Suppressor macrophage treated with lipopolysaccharide for 1 hour (primary cell): Measurements from ENCODE around the gene AMIGO1.
A peak's percentile ranks its signal among the peaks of the same experiment; 100 is the strongest.

Experiments used
- DNase-seq, 3 donors: peaks; one replicate each; pipeline ENCODE4 v3.0.0-alpha.2; 2020 to 2022

The AMIGO1 gene, protein sequence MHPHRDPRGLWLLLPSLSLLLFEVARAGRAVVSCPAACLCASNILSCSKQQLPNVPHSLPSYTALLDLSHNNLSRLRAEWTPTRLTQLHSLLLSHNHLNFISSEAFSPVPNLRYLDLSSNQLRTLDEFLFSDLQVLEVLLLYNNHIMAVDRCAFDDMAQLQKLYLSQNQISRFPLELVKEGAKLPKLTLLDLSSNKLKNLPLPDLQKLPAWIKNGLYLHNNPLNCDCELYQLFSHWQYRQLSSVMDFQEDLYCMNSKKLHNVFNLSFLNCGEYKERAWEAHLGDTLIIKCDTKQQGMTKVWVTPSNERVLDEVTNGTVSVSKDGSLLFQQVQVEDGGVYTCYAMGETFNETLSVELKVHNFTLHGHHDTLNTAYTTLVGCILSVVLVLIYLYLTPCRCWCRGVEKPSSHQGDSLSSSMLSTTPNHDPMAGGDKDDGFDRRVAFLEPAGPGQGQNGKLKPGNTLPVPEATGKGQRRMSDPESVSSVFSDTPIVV

DNA sequence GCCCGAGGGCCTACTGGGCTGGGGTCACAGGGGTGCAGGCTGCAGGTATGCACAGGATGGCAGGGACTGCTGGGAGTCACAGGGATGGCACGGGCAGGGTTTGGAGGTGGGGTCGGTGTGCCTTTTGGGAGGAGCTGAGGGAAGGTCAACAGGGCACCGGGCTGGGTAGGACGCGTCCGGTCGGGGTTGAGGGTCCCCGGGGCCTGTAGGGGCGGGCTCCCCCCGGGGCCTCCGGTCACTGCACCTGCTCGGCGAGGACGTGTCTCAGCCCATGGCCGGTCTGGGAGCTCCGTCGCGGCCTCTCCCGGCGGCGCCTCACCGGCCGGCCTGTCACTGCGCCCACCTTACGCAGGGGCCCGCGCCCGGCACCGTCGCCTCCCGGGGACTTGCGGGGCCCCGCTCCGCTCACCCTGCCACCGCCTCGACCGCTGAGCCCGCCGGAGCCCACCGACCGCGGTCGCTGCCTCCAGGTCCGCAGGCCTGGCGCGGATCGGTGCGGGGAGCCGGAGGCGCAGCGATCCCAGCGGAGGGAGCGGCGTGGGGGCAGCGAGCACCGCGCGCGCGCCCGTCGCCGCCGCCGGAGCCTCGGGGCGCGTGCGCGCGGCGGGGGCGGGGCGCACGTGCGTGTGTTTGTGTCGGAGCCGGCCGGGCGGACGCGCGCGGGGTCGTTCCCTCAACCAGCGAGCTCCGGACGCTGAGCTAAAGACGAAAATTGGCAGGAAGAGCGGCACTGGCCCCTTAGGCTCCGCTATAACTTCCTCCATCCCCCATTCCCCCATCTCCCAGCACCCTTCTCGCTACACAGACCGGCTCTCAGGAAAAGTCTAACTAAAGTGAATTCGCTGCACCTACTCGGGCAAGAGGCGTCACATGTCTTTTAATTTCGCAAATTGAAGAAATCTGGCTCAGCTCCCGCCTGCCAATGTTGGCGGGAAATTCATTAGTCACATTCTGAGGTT is at the start of gene AMIGO1:
Gene AMIGO1 (minus strand): TSS at position 552 of the 959 bp plus-strand sequence. CDS start 815 bp downstream, outside the sequence.
- DNase-seq: peak; percentile 44 to 79 (median 61)

DNA sequence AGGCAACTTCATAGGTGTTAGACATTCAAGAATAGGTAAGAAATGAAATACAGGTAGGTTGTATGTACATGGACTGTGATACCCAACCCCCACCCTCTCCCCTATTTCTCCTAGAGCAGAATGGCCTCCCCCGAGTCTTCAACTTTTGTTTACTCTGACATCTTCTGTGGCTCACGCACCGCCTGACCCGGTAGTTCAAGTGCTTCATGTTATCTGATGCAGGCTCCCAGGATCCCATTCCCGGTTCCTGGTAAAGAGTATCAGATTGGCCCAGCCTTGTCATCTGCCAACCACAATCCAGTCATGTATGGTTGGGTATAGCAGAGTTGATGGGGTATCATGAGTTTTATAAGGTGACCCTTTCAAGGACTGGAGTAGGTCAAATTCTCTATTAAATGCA is 48.0 kb upstream of the AMIGO1 start:
- no peak for DNase-seq

DNA sequence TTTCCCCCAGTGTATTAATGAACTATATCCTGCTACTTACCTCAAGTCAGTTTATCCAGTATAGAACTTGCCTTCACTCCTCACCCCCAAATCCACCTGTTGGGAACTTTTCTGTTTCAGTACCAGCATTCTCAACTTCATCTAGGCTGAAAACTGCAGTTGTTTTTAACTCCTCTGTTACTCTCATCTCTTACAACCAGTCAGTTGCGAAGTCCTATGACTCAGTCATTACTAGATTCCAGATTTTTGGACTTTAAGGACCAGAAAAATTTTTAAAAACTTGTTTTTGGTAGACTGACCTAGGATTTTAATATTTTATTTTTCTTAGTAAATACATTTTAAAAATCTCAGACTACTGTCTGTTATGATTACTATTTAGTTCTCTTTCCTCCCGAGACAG is 47.0 kb upstream of the AMIGO1 start:
- no peak for DNase-seq

DNA sequence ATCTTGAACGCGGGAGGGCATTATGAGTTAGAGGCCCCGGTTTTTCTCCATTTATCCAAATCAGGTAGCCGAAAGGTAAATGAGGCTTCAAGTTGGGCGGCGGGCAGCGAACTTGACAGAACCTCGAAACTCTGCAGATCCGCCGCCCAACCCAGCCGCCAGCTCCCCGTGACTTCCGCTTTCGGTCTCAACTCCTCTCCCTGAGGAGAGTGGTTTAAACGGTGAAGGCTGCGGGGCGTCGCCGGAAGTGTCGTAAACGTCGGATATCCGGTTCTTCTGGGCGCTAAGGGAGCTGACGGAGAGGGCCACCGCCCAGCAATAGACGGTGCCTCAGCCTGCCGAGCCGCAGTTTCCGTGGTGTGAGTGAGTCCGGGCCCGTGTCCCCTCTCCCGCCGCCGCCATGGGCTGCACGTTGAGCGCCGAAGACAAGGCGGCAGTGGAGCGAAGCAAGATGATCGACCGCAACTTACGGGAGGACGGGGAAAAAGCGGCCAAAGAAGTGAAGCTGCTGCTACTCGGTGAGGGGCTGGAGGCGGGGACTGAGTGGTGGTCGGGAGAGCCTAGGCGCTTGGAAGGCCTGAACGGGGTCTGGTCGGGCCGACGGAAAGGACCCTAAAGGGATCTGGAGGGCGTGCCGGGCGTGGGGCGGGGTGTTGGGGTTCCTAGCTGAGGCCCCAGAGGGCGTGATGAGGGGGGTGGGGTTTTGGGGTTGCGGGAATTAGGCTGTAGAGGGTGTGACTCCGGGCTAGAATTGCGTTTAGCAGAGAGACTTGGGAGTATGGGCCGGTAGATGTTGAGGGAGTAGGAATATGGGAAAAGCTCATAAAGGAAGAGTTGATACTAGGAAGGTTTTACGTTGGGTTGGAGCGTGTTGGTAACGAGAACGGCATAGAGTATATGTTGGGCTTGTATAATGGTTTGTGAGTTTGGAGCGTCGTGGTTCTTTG is 39.1 kb upstream of the AMIGO1 start, which contains the start of gene GNAI3:
Gene GNAI3 (plus strand): TSS at position 295 of the 947 bp plus-strand sequence. CDS start 106 bp downstream, at position 401.
- peak; percentile 97 to 98 (median 98) for DNase-seq

DNA sequence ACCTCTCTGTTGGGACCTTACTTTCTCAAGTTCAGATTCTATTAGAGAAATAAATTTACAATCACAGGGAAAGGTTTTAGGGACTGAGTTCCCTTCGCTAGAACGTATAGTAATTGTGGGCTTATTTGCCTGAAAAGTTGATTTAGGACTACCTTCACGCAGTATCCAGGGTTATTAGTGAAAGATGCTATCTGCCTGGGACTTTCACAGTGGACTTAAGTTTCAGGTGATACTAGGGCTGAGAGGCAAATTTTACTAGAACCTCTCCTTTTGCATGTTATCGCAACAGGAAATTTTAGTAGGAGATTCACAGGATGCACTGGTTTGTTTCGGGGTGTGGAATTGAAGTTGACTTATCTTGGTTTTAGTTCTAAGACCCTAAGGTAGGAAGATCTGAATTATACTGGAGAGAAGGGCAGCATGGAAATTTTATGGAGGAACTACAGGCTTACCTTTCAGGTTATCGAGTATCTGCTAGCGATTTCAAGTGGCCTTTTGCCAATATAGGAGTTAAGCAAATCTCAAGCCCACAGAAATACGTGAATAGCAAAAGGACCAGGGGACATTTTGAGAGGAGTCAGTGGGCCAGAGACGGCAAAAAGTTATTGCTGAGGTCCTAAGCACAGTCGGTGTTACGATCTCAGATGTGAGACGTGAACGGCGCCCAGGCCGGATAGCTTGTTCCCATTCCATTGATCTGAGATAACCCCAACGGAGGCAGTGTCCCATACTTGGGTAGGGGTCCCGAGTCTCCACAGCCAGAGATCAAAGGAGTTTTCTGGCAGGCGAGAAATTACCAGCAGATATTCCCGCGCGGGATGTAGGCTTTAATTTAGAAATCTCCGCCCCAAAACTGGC is 38.2 kb upstream of the AMIGO1 start:
- peak in 2 of 3 donors; percentile 24 to 48 for DNase-seq

DNA sequence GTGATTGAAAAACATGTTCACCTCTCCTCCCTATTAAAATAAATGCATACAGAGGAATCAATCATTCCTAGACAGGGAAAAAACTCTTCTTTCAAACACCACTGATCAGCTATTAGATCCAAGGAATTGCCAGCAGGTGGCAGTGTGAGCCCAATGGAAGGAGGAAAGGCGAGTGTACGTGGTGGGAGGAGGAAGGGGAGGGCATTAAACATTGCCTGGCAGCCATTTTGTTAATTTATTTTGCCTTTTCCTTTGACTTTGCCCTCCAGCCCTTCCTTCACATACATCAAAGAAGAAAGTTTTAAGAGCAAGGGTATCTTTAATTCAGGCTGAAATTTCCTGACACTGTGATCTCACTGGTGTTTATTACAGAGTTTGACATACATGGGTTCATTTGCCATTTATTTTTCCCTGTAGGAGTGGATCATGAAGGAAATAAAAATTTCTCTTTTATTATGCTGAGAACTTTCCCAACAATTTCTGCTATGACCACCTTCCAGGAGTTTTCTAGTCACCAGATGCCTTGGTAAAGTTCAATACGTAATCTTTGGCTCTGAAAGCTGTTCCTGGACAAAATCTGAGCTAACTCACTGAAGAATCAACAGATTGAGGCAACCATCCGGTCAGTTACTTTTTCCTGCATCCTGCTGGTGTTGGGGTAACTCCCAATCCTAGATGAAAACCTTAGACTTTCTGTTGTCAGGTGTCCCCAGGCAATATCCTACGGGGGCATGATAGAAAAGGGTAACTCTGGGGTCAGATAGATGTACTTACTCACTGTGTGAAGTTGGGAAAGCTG is 37.0 kb upstream of the AMIGO1 start:
- peak; percentile 94 to 97 (median 96) for DNase-seq

DNA sequence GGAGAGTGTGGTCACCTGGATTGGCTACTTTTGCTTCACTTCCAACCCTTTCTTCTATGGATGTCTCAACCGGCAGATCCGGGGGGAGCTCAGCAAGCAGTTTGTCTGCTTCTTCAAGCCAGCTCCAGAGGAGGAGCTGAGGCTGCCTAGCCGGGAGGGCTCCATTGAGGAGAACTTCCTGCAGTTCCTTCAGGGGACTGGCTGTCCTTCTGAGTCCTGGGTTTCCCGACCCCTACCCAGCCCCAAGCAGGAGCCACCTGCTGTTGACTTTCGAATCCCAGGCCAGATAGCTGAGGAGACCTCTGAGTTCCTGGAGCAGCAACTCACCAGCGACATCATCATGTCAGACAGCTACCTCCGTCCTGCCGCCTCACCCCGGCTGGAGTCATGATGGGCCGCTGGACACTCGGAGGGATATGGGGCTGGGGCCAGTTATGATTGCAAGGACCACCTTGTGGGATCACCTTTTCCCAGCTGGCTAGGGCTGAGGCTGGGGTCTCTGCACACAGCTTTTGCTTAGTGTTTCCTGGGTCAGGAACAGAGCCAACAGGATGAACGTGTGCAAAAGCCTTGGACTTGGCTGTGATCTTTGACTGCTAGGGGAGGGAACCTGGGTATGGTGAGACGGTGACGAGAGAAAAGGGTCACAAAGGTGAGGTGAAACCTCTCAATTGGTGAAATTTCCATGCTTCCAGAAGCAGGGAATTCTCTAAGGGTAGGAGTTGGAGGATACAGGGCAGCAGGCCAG is 34.6 kb upstream of the AMIGO1 start:
- no peak for DNase-seq

DNA sequence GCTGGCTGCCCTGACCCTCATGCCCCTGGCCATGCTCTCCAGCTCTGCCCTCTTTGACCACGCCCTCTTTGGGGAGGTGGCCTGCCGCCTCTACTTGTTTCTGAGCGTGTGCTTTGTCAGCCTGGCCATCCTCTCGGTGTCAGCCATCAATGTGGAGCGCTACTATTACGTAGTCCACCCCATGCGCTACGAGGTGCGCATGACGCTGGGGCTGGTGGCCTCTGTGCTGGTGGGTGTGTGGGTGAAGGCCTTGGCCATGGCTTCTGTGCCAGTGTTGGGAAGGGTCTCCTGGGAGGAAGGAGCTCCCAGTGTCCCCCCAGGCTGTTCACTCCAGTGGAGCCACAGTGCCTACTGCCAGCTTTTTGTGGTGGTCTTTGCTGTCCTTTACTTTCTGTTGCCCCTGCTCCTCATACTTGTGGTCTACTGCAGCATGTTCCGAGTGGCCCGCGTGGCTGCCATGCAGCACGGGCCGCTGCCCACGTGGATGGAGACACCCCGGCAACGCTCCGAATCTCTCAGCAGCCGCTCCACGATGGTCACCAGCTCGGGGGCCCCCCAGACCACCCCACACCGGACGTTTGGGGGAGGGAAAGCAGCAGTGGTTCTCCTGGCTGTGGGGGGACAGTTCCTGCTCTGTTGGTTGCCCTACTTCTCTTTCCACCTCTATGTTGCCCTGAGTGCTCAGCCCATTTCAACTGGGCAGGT is 33.9 kb upstream of the AMIGO1 start:
- no peak for DNase-seq

DNA sequence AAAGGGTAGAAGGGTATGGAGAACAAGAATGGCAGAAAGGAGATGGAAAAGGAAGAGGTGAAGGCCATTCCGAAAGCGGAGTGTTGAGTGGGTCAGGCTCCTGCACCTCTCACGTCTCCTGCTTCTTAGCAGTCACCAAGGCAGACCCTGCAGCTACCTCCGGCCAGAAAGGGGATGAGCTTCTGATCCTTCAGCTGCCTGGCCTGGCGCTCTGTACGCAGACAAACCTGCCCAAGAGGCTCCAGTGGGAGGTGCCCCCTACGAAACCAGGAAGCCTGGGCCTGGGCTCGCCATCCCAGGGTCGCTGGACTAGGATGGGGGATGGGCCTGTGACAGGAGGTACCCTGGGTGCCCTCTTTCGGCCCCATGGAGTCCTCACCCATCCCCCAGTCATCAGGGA is 33.1 kb upstream of the AMIGO1 start:
- no peak for DNase-seq

DNA sequence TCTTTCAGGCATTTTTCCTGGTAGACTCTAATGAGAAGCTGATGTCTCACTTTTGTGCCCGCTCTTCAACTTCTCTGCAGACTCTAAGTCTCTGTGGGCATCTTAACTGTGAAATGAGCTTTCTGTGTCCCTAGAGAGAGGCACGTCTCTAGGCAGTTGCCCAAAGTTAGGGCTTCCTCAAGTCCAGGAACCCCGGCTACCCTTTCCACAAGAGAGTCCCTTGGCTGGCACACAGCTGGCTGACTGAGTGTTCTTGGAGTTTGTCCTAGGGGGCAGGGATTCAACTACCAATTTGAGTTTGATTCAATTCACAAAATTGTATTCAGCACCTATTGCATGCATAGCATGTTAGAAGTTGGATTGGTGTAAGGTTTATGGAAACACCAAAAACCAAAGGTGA is 31.6 kb upstream of the AMIGO1 start:
- no peak for DNase-seq

DNA sequence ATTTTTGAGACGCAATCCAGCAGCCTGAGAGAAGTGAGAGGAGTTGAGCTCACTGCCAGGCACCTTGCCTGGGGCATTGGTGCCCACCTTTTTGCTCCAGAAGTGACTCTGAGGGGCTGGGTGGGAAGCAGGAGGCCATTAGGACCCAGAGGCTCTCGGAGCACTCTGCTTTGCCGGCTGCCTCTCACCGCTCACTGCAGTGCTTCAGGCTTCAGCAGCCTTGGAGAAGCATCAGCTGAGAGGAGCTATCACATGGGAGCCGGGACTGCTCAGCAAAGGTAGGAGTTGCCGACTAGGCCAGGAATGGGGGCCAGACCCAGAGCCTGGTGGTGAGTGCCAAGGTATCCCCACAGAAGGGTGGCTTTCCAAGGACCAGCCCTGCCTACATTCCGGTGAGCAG is 30.1 kb upstream of the AMIGO1 start, which contains the start of gene GPR61:
Gene GPR61 (plus strand): TSS at position 197 of the 400 bp plus-strand sequence. CDS start 3,151 bp downstream, outside the sequence.
- DNase-seq: no peak

DNA sequence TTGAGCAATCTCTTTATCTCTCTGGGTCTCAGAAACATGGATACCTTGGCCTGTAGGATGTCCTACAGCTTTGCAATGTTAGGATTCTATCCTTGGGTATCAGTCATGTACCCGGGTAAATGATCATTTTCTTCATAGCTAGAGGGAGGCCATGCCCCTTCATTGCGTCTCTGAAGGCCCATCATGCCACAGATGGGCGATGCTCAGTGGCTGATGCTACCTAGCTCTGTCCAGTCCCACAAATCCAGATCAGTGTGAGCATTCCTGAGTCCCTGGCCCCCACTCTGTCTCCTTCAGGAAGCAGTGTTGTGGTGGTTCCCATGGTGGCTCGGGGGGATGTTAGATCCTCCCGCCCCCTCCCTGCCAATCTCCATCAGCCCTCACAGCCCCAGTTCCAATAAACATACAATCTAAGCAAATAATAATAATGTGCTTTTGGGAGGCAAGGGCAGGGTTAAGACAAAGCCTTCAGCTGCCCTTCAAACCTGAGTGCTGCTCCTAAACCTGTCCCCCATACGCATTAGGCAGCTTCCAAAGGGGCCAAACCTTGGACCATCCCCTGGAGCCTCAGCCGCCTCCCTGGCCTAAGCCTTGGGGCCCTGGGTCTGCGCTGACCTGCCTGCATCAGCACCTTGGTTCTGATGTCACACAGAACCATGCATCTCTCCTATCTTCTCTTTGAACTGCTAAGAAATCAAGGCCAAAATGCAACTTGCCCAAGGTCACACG is 29.5 kb upstream of the AMIGO1 start:
- no peak for DNase-seq

DNA sequence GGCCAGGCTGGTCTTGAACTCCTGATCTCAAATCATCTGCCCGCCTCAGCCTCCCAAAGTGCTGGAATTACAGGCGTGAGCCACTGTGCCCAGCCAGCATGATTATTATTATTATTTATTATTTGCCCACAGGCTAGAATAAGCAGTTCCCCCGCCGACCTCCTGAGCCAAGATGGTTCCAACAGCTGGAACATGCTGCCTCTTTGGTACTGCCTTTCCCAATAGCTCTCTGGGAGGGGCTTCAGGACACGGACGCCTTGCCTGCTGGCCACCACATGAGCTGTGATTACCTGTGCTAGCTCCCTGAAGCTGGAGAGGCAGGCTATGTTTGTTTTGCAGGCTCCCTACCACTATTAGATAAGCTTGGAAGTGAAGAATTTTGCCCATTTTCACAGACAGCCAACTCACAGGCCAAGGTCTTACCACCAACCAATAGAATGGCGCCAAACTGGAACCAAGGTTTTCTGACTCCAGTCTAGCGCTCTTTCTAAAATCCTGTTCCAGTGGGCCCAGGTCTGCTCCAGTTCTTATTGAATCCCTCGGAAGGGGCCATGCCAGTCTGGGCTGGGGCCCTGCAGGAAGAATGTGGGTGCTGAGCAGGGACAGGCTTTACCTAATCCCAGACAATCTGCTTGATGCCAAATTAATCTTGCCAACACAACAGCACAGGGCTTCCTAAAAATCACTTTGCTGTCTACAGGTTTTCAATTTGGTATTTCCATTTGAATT is 28.1 kb upstream of the AMIGO1 start:
- no peak for DNase-seq

DNA sequence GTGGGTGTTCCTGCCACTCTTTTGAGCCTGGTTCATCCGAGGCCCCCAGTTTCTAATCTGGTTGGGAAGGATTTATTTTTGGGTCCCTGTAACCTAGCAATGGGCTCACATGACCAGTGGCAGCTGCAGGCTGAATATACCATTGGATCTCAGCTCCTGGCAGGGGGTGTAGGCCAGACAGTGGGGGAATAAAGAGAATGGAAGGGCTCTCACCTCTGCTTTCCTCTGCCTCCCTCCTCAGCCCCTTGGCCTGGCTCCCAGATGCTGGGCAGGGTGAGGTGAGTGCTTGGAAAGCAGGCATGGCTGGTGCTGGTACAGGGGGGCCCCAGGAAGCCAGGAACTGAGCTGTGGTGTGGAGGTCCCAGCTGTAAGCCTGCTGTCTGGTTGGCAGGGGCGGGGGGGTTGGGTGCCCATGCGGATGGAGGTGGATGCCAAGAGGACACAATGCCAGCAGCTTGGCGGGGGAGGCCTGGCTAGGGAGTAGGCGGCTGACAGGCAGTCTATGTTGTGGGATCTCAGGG is 26.5 kb upstream of the AMIGO1 start:
- DNase-seq: no peak

DNA sequence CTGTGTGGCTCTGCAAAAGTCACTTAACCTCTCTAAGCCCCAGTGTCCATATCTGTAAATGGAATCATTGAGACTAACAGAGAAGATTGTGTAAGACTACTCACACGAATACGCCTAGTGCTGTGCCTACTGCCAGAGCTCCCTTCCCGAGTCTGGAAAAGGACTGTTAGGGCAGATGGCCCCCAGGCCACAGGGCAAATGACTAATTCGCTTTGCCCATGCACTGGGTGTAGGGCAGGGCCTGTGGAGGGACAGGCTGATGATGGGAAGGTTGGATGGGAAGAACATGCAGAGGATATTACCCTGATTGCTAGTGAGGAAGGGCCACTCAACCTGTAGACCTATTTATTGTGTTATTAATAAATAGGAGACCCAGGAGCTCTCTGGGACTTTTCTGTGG is 26.0 kb upstream of the AMIGO1 start:
- DNase-seq: no peak

DNA sequence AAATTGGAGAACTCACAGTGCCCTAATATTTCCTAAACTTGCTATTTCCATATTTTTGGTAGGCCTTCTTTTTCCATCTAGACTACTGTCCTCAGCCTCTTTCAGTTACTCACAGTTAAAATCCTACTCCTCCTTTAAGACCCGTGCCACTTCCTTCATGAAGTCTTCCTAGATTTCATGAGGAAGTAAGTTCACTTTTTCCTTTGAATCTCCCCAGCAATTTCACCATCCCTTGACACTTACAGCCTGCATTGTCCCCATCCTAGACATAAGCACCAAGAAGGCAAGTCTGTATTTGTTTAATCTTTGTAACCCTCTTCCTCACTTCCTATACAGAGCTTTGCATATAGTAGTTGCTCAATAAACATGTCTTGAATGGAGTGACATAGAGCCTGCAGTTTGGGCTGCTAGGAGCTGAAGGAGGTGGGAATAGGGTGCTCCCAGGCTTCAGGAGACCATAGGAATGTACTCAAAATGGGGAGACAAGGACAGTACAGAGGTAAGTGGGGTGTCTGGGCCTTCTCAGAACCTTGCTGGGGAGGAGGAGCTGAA is 24.9 kb upstream of the AMIGO1 start:
- DNase-seq: no peak
